Bronchial smooth muscle cell (primary cell): ENCODE results near the gene RAB8A. TPM values are rescaled to one million over a fixed set of nuclear protein-coding genes. Genes with fewer than 3 reads are reported as not detected.

Experiments used
- total RNA-seq: library from RNA; depleted of rRNA; stranded (reverse); fragments of >200 nt; gene quantifications from 2 replicates; pipeline ENCODE4 v1.2.1, GENCODE V29; 2014

Gene RAB8A
- 53.9 and 72.3 TPM in 2 replicates for total RNA-seq

GRCh38 chr19:16111160-16111908 is at the start of gene RAB8A:
RAB8A (plus strand) TSS chr19:16111889; CDS start chr19:16111902, 13 bp downstream.

GRCh38 chr19:16076154-16076957 is 35.3 kb upstream of the RAB8A start, which contains the start of gene TPM4:
TPM4 (plus strand) TSS chr19:16076495; CDS start chr19:16076566, 71 bp downstream.

GRCh38 chr19:16143399-16144215 is 31.9 kb downstream of the RAB8A start, which contains the start of gene HSH2D:
HSH2D (plus strand) TSS chr19:16143685; CDS start chr19:16148751, 5,066 bp downstream.

Other genes starting within 250 kb of the RAB8A start
- gene CYP4F2, start 213.8 kb upstream of the RAB8A start, total RNA-seq, result not detected in 2 replicates
- gene CYP4F11, start 177.4 kb upstream of the RAB8A start, total RNA-seq, result under 0.01 TPM in 1 of 2 replicates, not detected in the other
- not detected in 2 replicates for gene OR10H4, start 162.9 kb upstream of the RAB8A start, total RNA-seq
- gene TPM4, start 35.4 kb upstream of the RAB8A start, total RNA-seq, result 672 and 702 TPM in 2 replicates
- gene HSH2D, start 31.8 kb downstream of the RAB8A start, total RNA-seq, result not detected in 2 replicates
- gene CIB3, start 61.6 kb downstream of the RAB8A start, total RNA-seq, result not detected in 2 replicates
- gene FAM32A, start 73.5 kb downstream of the RAB8A start, total RNA-seq, result 87.3 and 97.7 TPM in 2 replicates
- gene AP1M1, start 86.0 kb downstream of the RAB8A start, total RNA-seq, result 49.0 and 66.0 TPM in 2 replicates
- 0.34 and 0.63 TPM in 2 replicates for gene KLF2, start 212.9 kb downstream of the RAB8A start, total RNA-seq